HG03575 (cell line): ENCODE results near the gene ZNF143.
A peak's percentile ranks its signal among the peaks of the same experiment; 100 is the strongest.
"Not testable (repeated sequence)": the region's sequence is repeated elsewhere in the genome, so short reads cannot be mapped to it uniquely, and the experiment has no call there.

Experiments
- ATAC-seq: cut with Tn5 transposase; IDR thresholded peaks from one replicate; pipeline ENCODE4 v1.9.1; 2021; ENCODE audit not compliant: unreplicated experiment, insufficient number of reproducible peaks, low FRiP score; ENCODE audit errors: extremely low read depth

The ZNF143 gene

DNA sequence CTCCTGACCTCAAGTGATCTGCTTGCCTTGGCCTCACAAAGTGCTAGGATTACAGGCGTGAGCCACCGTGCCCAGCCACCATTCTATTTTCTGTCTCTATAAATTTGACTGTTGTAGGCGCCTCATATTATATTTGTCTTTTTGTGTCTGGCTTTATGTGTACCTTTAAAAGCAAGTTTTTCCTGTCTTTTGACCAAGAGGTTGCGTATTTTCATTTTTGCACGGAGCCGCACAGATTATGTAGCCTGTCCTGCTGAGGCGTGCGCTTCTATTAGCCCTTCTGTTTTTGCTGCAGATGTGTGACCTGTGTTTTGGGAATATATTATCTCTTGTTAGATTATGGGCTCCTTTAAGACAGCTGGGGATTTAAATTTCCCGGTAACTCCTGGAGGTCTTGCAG is 72.2 kb downstream of the ZNF143 start:
- ATAC-seq = no peak

DNA sequence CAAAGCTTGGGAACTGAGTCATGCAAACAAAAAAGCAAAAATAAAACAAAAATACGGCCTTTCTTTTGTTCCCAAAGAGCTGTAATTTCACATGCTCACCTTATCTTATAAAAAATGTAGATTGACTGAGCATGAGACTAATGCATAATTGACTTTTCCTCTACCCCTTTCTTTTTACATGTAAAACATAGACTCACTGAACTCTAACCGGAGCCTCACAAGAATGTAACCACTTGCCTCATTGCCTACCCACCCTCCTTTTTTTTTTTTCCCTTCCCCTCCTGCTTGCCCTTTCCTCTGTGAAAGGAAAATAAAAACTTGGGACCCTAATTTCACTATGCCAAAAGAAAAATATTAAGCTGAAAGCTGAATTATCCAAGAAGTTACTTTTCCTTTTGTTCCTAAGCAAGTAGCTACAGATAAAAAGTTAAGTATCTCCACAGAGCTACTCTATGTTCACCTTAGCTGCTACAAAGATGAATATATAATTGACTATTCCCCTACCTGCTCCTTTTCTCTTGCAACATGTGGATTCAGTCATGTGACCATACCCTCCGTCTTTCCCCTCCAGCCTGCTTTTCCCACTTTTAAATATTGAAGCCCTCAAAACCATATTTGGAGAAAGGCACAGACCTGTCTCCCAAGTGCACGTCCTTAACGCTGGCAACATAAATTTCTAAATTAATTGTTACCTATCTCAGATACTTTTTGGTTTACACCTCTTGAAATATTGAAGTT is 73.1 kb downstream of the ZNF143 start:
- ATAC-seq = no peak

DNA sequence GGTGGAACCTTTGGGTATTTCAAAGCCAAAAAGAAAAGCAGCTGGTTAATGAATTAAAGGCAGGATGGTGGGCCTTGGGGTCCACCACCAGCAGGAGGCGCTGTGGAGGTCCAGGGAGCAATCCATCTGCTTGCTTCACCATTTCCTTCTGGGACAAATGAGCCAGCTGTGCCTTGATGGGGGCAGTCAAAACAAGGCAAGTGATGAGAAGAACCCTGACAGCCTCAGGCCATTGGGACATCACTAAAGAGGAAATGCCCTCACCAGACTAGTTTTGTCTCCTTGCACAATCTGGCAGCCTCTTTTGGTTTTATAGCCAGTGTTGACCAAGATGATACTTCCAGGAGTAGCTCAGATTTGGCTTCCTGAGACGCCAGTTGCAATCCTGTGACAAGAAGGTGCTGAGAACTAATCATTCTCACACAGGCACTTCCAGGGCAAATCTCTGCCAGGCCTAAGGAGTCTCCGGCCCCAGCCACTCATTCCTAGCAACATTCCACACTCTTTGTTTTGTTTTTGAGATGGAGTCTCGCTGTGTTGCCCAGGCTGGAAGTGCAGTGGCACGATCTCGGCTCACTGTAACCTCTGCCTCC is 74.5 kb downstream of the ZNF143 start:
- no peak for ATAC-seq

DNA sequence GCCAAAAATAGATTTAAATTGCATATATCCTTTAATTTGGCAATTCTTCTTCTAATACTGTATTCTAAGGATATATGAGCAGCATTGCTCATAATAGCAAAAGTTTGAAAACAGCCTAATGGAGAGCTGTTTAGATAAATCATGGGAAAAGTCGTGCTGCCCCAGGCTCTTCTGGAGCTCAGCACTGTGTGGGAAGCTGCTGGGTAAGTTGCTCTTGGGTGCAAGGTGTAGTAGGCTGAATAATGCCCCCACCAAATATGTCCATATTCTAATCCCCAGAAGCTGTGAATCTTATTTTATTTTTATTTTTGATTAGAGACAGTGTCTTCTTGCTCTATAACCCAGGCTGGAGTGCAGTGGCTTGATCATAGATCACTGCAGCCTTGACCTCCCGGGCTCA is 77.7 kb downstream of the ZNF143 start:
- no peak for ATAC-seq

DNA sequence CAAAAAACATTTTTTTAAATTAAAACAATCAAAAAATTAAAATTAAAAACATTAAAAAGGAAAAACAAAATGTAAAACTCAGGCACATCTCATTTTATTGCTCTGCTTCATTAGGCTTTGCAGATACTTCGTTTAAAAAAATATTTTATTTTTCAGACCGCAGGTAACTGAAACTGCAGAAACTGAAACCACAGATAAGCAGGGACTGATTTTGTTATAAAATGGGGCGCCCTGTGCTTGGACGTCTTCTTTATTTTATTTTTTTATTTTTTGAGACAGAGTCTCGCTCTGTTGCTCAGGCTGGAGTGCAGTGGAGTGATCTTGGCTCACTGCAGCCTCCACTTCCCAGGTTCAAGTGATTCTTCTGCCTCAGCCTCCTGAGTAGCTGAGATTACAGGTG is 88.4 kb downstream of the ZNF143 start:
- not testable (repeated sequence) for ATAC-seq

DNA sequence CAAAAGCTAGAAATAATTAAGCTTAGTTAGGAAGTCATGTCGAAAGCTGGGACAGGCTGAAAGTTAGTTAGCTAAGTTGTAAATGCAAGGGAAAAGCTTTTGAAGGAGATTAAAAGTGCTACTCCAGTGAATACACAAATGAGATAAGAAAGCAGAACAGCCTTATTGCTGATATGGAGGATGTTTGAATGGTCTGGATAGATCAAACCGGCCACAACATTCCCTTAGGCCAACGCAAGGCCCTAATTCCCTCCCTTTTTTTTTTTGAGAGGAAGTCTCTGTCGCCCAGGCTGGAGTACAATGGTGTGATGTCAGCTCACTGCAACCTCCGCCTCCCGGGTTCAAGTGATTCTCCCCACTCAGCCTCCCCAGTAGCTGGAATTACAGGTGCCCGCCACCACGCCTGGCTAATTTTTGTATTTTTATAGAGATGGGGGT is 89.4 kb downstream of the ZNF143 start:
- ATAC-seq = no peak

DNA sequence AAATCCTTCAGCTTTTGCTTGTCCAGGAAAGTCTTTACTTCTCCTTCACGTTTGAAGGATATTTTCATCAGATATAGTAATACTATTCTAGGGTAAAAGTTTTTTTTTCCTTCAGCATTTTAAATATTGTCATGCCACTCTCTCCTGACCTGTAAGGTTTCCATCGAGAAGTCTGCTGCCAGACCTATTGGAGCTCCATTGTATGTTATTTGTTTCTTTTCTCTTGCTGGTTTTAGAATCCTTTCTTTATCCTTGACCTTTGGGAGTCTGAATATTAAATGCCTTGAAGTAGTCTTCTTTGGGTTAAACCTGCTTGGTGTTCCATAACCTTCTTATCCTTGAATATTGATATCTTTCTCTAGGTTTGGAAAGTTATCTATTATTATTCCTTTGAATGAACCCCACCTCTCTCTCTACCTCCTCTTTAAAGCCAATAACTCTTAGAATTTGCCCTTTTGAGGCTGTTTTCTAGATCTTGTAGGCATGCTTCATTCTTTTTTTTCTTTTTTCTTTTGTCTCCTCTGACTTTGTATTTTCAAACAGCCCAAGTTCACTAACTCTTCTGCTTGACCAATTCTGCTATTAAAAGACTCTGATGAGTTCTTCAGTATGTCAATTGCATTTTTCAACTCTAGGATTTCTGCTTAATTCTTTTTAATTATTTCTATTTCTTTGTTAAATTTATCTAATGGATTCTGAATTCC is 100.6 kb downstream of the ZNF143 start:
- ATAC-seq = no peak

DNA sequence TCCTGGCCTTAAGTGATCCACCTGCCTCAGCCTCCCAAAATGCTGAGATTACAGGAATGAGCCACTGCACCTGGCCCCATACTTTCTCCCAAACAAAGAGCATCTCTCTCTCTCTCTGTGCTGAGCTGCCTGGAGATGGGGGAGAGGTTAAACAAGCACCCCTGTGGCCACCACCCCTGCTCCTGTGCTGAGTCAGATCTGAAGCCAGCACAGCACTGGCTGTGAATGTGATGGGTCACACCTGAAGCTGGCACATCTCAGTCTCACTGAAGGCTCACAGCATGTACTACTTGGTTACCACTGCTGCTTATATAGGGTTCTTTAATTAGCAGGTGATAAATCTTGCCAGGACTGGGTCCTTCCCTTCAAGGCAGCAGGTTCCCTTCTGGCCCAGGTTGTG is 101.9 kb downstream of the ZNF143 start:
- no peak for ATAC-seq

DNA sequence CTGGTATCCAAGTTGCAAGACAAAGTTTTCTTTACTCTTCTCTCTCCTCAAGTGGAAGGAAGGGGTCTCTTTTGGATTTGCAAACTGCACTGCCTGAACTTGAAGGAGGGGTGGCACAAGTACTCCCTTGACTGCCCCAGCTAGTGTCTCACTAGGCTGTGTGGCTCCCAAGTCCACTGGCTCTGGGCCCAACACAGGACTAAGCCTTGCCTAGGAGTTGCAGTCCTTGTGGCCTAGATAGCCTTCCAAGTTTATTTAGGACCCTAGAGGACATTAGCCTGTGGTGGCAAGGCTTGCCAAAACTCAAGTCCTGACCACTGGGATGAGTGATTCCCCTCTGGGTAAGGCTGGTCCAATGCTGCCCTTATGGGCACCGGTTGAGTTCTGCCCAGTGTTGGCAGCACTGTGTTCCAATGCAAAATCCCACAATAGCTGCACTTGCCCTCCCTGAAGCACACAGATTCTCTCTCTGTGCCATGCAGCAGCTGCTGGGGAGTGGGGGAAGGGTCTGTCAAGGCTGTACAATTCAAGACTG is 102.5 kb downstream of the ZNF143 start:
- no peak for ATAC-seq

DNA sequence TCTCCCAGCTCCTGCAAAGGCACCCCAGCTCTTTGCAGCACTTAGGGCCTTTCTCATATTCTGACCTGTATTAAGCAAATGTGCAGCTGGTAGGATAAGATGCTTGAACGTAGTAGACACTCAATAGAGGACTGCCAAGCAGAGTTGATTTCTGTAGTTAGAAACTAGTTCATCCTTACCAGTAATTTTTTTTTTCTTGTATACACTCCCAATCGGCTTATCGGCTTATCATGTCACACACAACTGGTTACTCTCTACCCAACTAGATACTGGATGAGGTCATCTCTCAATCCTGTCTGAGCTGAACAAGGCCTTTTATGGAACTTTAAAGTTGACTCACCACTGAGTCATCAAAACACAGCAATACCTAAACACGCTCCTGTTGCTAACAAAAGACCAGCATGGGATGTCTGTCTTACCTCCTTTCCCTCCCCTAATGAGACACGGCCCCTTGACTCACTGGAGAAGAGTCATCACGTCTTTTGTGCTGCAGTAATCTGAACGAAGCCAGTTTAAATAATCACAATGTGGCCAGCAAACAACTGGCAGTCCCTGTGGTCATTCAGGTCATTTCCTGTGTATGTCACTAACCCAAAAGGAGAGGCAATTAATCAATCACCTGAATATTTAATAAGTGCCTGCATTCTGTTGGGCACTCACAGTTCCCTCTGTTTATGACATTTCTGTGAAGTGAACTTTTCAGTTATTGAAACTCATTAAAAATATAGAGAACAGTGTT is 105.2 kb downstream of the ZNF143 start:
- ATAC-seq = peak; percentile 73

DNA sequence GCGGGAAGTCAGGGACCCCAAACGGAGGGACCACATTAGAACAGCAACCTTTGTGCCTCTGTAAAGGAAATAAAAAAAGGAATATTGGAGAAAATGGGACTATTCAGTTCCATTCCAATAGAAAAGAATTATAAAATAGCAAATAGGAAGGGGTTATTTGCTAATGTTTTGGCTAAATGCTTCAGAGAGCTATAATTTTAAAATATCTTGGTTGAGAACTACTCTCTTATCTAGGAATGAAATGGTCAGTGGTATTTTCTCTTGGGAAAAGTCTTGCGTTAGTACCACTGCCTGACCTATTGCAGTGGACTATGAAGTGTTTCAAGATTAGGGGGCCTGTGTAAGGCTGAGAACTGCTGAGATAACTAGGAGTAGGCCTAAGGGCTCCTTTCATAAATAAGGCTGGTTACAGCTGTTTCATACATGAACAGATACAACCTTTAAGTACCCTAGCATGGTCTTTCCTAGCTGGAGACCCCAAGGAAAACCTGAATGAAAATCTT is 105.8 kb downstream of the ZNF143 start:
- ATAC-seq = no peak

DNA sequence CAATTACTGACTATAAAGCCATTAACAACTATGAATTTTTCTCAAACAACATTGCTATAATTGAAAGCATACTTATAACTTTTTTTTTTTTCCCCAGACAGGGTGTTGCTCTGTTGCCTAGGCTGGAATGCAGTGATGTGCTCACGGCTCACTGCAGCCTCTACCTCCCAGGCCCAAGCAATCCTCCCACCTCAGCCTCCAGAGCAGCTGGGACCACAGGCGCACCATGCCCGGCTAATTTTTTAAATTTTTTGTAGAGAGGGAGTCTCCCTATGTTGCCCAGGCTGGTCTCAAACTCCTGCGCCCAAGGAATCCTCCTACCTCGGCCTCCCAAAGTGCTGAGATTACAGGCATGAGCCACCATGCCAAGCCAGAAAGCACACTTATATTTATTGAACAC is 106.6 kb downstream of the ZNF143 start:
- no peak for ATAC-seq

DNA sequence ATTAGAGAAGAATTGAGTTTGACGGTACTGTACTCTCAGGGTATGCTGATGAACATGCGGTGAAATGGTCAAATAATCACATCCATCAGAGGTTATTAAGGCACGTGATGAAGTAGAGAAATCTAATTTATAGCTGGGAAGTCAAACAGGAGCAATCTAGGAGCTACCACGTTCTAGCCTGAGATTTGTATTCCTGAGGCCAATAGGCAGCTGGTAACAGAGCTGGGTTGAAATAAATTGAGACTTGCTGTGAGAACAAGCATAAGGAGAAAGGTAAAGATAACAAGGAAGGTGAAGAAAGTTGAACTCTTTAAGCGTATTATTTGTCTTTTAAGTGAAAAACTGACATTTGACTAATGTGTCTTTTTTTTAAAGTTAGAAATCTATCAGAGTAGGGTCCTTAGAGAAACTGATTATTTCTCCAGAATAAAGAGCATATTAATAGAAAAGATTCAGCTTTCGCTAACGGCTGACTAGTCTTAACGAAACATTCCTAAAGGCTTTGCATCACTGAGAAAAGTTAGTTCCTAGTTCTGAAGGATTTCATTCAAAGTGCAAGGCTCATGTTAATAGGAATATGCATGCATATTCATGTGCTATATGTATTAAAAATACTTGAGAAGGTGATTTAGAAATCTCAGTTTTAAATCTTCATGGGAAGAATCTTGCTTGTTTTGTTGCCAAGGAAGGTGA is 107.5 kb downstream of the ZNF143 start:
- ATAC-seq = no peak

DNA sequence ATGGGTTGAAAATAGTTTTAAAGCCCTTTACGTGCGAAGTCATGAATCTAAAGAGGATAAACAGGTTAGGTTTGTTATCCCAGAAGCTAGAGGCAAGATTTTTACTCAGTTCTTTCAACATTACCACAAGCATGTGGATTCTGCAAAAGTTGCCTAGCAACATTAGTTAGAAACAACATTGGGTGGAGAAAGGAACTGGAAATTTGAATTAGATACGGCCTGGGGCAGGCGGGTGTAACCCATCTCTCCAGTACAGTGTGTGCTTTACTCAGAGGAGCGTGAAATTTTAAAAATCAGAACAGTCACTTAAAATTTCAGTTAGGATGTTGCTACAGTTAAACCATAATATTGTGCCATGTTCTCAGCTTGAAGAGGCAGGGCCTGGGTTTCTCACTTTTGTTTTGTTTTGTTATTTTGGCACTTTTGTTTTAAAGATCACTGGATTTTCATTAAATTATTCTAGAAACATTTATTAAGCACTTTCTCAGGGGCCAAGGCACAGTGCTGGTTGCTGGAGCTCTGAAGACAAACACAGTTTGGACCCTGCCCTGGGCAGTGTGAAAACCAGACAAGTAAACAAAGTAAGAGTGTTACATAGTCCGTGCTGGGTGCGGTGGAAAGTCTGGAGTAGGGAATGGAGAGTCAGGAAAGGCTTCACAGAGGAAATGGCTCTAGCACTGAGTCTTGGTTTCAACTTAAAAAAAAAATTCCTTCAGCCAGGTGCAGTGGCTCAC is 108.2 kb downstream of the ZNF143 start:
- ATAC-seq = no peak

DNA sequence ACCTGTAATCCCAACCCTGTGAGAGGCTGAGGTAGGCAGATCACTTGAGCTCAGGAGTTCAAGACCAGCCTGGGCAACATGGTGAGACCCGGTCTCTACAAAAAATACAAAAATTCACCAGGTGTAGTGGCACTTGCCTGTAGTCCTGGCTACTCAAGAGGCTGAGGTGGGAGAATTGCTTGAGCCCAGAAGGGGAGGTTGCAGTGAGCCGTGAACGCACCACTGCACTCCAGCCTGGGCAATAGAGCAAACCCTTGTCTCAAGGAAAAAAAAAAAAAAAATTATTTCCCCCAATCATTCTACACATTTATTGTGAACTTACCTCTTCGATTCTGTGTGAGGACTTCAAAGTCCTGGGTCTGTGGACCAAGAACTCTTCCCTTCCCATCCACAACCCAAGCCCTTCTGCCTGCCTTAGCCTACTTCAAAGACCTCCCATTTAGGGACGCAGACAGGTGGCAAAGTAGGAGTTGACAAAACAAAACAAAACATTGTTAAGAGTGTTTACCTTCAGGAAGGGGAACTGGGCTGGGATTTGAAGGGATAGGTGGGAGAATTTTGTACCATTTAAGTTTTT is 108.9 kb downstream of the ZNF143 start:
- ATAC-seq = no peak

DNA sequence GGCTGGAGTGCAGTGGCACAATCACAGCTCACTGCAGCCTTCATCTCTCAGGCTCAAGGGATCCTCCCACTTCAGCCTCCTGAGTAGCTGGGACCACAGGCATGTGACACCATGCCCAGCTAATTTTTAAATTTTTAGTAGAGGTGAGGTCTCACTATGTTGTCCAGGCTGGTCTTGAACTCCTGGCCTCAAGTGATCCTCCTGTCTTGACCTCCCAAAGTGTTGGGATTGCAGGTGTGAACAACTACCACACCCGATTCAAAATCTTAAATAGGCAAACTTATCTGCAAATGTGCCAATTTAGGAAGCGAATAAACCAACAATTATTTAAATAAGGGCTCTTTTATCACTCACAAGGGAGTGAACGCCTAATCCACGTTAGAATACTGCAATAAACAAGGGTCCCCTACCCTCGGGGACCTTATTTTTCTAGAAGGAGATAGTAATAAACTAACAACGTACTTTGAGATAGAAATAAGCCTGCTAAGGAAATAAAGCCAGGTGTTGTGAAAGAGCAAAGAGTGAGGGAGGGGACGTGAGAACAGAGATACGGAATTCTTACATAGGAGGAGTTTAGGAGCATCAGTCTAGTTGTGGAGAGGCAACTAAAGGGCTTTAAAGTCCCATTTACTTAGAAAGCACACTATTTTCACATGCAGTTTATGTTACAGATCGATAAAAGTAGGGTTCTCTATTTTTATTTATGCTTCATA is 109.7 kb downstream of the ZNF143 start:
- ATAC-seq = no peak

DNA sequence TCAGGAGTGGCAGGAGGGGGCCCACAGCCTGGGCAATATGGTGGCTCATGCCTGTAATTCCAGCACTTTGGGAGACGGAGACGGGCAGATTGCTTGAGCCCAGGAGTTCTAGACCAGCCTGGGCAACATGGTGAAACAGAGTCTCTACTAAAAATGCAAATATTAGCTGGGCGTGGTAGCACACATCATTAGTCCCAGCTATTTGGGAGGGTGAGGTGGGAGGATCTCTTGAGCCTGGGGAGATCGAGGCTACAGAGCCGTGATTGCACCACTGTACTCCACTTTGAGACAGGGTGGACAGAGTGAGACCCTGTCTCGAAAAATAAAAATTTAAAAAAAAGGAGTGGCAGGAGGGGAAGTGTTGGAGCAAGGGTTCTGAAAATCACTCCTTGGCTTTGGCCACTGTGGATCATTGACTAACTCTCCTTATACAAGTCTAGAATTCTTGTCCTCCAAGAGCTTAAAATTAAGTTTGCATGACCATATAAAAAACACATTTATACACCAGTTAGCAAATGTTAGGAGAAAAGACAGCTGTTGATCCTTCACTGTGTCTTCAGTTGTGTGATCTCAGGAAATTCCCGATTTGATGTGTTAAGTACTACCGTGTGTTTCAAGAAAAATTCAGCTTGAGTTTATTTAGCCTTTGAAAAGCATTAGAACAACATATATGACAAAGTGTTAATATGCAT is 110.4 kb downstream of the ZNF143 start:
- ATAC-seq = no peak
